Activated CD4-positive, alpha-beta T cell treated with anti-CD3 and anti-CD28 coated beads, Interleukin-2, amount 50 U/mL, for 16 hours (primary cell): ENCODE data around the gene DNAL1.
A peak's percentile ranks its signal among the peaks of the same experiment; 100 is the strongest.

Experiments used
- DNase-seq: peaks from one replicate; pipeline ENCODE4 v3.0.0-alpha.2; 2020

Gene DNAL1

DNA sequence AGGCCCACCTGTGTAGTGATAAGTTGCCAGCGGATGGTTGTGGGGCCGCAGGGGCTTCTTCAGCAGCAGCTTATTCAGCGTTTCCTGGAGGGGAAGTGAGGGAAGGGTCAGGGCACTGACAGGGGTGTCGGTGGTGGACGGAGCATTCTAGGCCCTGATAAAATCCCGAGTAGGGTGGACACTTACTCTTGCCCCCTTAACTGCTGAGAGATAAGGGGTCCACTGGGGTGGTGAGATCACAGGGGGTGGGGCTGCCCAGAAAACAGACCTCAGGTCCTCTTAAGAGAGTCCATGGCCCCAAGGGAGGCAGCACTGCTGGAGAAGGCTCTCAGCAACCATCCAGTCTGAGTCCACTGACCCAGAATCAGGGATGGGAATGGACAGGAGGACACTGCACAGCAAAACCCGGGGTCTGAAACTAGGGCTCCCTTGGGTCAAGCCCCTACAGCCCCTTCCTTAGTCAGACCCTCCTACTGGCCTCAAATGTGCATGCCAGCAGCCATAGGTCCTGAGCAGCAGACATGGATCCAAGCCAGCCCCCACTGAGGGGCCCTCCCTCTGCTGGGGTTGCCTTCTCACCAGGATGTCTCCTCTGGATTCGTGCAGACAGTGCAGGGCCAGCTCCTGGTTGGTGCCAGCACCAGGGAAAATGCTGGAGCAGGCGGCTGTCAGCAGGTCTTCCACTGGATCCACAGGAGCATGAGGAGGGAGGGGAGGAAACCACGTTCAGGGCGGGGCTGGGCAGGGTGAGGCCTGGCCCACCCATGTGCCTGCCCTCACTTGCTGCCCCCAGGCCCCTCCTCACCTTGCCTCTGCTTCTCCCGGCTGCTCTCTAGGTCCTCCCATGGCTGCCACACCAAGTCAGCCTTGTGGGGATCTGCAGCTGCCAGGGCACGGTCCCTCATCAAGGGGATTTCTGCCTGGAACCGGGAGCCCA is 81.5 kb downstream of the DNAL1 start:
- DNase-seq, result no peak

GRCh38 chr14:73727166-73727565 is 82.4 kb downstream of the DNAL1 start:
- DNase-seq, result no peak

GRCh38 chr14:73728717-73729330 is 84.0 kb downstream of the DNAL1 start:
- DNase-seq, result peak; percentile 88

DNA sequence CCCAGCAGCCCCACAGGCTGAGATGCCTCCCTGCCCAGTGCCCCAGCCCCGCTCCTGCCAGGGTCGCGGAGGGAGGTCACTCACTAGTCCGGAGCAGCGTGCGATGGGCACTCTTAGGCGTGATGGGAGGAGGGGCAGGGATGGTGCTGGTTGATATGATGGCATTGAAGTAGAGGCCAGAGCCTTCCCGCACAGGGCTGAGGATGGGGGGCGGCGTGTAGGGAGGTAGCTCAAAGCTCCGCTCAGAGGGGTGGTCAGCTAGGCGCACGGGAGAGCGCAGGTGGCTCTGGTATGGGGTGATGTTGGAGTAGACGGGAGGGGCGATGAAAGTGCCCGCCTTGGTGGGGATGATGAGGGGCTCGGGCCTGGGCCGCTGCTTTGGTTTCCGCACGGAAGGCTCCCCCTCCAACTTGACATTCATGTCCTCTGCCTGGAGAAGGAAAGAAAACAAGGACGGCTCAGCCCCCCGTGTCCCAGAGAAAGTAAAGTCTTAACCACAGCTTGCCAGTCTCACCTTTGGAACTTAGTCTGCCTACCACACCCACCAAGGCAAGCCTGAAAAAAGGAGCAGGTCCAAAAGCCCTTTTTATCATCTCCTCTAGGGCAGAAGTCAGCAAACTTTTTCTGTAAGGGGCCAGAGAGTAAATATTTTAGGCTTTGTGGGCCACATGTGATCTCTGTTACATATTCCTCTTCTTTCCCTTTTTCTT is 84.9 kb downstream of the DNAL1 start:
- no peak for DNase-seq

DNA sequence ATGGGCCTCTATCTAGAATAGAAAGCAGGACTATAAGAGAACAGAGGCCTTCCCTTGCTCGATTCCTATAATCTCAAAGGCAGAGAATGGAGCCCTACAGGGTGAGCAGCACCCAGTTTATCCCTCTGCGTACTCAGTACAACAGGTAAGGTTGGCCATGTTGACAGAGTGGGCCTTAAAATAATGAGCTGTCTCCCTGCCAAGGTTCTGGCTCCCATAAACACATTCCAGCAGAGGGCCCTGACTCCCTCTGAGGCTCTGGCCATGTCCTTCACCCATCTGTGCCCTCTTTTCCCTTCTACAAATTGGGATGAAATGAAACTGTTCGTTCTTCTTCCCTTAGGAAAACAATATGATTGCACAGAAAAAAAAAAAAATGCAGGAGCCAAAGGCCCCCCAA is 86.3 kb downstream of the DNAL1 start:
- no peak for DNase-seq

GRCh38 chr14:73732006-73732405 is 87.2 kb downstream of the DNAL1 start:
- DNase-seq, result no peak

DNA sequence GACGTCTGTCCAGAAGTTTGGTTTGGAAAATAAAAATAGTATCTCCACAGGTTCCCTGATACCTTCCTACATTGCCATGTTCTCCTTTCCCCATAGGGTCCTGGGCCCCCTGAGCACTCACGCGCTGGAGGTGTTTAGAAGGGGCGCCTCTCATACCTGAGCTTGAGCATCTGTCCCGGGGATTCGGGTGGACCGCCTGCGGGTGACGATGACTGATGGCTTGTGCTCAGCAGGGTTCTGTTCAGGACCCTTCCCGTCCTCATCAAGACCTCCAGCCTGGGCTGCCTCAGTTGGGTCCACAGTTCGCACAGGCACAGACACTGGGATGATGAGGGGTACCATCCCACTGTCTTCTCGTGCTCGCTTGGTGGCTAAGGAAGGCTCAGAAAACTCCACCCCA is 92.1 kb downstream of the DNAL1 start:
- DNase-seq, result no peak

DNA sequence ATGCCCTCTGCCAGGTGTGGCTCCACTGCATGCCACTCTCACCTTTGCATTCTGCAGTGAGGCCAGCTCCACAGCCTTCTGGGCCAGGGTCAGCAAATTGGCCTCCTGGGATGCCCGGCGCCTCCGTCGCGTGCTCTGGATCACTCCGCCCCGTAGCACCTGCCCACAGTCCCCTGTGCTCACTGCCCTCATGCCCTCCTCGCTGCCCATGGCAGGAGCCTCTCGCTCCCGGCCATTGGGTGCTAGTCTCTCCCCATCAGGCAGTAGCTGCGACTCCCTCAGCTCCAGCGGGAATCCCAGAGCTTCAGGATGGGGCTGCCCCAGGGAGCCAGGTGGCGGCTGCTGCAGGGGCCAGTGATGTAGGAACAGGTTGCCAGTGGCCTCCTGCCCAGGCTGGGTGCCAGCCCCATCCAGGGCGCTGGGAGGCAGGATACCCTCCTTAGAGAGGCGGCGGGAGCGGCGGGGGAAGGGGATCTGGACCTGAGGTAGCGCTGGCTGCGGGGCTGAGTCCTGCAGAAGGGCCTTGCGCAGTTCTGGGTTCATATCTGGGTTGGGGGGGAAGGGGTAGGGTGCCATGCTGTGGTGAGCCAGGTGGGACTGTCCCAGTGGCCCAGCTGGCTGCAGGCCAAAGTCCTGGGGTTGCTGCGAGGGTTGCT is 93.9 kb downstream of the DNAL1 start:
- no peak for DNase-seq

DNA sequence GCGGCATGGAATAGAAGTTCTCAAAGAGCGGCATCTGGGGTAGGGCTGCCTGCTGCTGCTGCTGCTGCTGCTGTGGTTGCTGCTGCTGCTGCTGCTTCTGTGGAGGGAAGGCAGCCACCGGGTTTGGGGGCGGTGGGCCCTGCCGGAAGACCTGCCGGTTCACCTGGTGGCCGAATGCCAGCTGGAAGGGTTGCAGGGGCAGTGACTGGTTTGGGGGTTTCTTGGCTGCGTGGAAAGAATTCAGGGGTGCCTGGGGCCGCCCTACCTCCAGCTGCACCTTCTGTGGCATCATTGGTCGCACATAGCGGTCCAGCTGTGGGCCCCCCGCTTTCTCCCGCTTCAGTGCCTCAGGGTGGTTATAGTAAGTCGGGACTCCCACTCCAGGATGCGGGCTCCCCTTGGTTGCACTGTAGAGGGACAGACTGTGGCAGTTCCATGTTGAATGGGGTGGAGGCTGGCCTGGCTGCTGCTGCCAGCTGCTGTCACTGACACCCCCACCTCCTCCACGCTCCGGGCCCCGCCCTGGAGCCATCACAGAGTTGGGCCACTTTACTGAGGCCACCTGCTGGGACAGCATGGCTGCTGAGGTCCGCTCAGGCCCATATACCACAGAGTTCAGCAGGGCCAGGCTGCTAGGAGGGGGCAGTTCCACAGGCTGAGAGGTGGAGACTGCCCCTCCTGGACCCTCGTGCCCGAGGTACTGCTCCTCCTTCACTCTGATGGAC is 94.5 kb downstream of the DNAL1 start:
- DNase-seq, result no peak

DNA sequence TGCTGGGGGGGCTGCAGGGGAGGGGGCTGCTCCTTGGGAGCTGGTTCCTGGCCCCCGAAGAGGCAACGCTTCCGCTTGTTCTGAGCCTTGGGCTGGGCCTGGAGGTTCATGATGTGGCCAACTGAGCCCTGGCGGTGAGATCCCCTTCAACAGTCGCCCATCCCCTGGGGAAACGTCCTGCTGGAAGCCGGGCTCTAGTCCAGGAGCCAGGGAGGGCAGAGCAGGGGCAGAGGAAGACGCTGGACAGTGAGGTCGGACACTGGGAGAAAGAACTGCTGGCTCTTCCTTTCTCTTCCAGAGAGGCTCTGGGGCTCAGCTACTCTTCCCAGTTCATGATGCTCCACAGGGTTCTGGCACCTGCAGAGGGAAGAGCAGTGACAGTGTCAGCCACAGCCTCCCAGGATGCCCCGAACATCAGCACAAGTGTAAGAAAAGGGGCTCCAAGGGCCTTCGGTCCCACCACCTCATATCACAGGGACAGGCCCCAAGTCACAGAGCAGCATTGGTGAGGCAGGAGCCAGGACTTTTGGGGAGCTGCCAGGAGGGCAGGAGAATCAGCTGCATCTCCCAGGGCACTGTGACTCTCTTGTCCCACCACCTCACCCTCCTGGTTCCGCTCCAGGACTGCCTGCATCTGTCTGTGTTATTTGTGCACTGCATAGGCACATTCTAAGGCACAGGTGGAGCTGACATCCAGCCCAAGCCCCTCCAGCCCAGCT is 95.3 kb downstream of the DNAL1 start:
- no peak for DNase-seq

- no peak for DNase-seq
Observed at GRCh38 chr14:73740618-73741326, 96.0 kb downstream of the DNAL1 start.

GRCh38 chr14:73741386-73741875 is 96.6 kb downstream of the DNAL1 start:
- peak; percentile 91 for DNase-seq

DNA sequence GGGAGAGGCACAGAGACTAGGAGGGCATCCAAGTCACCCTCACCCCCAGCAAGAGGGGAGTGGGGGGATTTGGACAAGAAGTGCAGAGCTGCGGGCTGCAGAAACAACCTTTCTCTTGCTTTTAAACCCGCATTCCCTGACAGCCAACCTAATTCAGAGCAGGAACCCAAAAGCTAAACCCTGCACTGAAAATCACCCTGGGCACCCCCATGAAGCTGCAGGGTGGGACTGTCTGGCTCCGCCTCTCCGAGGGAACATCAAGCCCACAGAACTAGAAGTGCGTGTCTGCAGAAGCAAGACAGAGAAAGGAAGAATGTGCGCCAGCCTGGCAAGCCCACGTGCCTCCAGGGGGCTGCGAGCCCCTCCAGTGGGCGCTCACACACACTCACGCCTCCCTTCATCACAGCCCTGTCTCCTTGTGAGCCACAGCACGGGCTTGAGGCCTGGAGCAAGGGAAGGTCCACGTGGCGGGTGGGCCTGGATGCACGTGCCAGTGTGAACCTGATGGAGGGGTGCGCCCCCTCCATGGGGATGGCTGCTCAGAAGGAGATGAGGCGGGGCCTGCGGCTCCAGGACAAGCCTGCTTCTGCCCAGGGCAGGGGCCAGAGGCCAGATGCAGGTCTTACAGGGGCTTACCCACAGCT is 97.2 kb downstream of the DNAL1 start:
- peak; percentile 74 for DNase-seq

DNA sequence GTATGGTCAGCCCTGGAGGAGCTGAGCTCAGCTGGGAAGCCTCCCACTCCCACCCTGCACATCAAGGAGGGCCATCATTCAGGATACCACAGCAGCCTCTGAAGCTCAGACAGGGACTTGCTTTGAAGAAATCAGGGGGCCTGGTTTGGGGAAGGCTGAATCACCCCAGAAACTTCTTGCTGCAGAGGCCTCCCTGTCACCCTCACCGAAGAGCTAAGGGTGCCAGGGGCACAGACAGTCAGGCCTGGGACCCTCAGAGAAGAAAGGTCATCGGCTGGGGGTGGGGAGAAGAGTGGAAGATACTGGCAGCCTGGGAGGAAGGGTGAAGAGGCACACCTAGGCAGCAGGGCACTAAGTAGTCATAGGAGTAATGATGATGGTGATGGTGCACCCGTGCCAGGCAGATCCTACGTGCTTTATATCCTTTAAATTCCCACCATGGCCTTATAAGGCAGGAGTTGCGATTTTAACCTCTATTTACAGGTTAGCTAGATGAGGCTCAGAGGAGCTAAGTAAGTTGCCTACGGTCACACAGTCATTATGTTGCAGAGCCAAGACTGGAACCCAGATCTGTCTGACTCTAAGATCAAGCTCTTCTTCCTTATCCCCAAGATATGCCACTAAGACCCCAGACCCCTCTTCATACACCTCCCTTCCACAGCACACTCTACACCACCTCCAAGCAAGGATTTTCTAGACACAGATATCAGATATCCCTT is 97.9 kb downstream of the DNAL1 start:
- DNase-seq, result no peak

DNA sequence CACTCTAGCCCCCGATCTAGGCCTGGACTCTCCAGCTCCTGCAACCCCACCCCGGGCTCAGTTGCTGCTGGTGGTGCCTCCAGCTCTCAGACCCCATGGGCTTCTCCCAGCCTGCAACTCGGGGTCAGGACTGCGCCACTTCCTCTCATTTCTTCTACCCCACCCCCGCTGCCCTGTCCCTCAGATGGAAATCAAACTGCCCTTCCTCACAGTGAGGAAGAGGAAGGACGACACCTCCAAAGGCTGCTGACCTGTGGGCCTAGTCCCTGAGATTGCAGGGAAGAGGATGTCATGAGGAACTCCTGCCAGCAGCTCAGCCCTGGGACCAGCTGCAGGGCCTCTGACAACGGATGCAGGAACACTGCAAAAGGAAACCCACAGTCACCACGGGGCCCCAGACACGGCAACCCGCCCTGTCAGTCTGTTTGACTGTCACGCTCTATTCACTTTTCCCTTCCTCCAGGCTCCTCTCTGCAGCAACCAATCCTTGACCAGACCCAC is 98.7 kb downstream of the DNAL1 start:
- peak; percentile 84 for DNase-seq

DNA sequence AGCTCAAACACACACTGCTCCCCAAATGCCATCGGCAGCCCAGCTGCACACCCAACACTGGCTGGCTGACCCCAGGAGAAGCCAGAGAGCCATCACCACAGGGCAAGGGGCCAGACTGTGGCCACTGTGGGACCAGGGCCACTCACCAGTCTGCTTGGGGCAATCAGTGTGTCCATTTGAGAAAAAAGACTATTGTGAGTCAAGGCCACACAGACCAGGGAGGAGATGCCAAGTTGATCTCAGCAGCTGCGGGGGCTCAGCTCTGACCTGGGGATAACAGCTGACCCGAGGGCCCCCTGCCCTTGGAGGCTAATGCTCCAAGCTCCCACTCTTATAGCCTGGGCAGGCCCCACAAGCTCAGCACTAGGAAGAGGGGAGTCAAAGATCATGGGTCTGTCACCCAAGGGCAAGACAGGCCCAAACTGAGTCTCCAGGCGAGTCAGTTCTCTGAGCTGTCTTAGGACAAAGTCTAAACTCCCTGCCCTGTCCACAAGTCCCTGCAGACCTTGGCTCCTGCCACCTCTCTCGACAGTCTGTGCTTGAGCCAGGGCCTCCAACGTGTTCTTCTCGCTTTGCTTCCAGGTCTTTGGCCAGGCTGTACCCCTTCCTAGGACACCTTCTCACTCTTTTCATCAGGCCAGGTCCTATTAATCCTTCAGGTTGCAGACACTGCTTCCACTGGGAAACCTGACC is 99.5 kb downstream of the DNAL1 start:
- no peak for DNase-seq

- DNase-seq, result no peak
Observed at GRCh38 chr14:73744874-73745529, 100.2 kb downstream of the DNAL1 start.
